ENCODE data around the gene POLR2B. TPM values are rescaled to one million over a fixed set of nuclear protein-coding genes. Genes with fewer than 3 reads are reported as not detected.
"Not testable (repeated sequence)": the region's sequence is repeated elsewhere in the genome, so short reads cannot be mapped to it uniquely, and the experiment has no call there.

The POLR2B gene
- total and polyA plus RNA-seq, 9 donors, result 31.8 to 79.4 (median 62.3) TPM

DNA sequence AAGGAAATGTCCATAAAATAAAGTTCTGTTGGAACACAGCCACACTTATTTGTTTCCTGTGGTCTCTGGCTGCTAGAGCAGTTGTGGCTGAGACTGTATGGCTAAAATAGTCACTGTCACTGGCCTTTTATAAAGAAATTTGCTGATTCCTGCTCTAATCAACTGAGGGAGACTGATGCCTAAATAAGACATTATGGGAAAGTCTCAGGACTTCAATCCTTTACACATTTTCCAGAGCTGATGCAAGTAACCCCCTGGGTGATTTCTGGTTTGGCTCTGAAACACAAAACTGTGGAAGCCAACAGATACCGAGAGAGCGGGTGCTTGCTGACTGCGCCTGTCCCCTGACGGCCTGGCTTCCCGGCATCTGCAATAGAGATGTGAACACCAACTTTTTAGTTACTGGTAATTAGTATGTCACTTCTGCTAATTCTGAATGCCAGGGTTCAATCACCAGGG, 64.0 kb downstream of the POLR2B start:
- no peaks in the 10 kb centered on the region for H3K27me3 ChIP-seq
- peak in 1 of 5 donors; percentile 54 for DNase-seq
- no peaks in the 10 kb centered on the region for H3K9me3 ChIP-seq
- H3K4me3 ChIP-seq, result no peak overlapping the region
- intact Hi-C loops (cut with DNase I), result loop anchor here (5.0 to 10.0 kb wide), 3 partner anchors 70 to 122 kb away; partner anchors contain the start of gene IGFBP7 (in 4 of the 4)
- no peak for TF ChIP-seq POLR2A (IDR thresholded peaks at IDR 0.05)
- TF ChIP-seq EP300 (IDR thresholded peaks at IDR 0.05), result no peak
- TF ChIP-seq, protein P1, sequence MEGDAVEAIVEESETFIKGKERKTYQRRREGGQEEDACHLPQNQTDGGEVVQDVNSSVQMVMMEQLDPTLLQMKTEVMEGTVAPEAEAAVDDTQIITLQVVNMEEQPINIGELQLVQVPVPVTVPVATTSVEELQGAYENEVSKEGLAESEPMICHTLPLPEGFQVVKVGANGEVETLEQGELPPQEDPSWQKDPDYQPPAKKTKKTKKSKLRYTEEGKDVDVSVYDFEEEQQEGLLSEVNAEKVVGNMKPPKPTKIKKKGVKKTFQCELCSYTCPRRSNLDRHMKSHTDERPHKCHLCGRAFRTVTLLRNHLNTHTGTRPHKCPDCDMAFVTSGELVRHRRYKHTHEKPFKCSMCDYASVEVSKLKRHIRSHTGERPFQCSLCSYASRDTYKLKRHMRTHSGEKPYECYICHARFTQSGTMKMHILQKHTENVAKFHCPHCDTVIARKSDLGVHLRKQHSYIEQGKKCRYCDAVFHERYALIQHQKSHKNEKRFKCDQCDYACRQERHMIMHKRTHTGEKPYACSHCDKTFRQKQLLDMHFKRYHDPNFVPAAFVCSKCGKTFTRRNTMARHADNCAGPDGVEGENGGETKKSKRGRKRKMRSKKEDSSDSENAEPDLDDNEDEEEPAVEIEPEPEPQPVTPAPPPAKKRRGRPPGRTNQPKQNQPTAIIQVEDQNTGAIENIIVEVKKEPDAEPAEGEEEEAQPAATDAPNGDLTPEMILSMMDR (IDR thresholded peaks at IDR 0.05), result no peak
- H3K4me1 ChIP-seq (ENCODE audit: insufficient read depth), result peaks cover 27% of the 10 kb centered on the region
- H3K27ac ChIP-seq, result peak overlapping the region in 1 of 2 donors; percentile 15
- H3K36me3 ChIP-seq, result no peaks in the 10 kb centered on the region
- 32 to 51% (median 46%) methylated on average over 5 of the region's 5 CpGs for WGBS, 3 donors

DNA sequence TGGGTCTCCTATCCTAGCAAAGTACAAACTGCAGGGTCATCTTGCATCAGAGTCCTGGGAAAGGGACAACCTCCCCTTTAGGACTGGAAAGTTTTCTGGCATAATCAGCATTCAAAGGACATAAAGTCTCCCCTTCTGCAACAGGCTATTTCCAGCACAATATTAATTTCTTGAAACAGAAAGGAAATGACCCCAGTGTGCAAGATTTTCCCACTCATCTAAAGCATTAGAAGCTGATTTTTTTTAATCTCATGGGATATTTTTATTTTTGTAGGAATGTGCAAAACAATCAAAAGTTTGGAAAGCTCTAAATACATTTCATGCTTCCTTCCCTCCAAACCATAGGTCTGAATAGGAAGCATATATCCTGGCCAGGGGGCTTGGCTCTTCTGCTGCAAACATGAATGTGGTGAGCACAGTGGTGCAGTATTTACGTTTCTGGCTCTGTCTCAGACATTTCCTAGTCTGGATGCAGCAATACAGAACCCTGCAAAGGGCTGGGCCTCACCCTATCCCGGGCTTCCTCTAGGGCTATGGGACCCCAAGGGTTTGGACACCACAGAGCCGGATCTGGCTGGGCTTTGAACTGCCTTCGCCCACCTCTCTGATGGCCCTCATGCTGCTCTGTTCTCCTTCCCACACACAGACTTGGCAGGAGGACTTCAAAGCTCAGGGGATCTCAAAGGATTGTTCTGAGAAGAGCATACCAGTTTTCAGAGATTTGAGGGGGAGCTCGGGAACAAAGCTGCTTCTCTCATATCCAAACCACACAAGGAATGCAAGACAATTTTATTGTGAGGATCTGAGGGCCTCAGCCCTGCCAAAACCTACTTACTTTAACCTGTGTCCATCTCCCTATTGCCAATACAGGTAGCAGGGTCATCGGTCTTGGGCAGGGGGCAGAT, 64.9 kb downstream of the POLR2B start:
- H3K4me1 ChIP-seq (ENCODE audit: insufficient read depth), result peaks cover 27% of the 10 kb centered on the region
- 8 to 11% (median 10%) methylated on average over 6 of the region's 6 CpGs for WGBS, 3 donors
- no peaks in the 10 kb centered on the region for H3K27me3 ChIP-seq
- TF ChIP-seq EP300 (IDR thresholded peaks at IDR 0.05) (no peak), POLR2A (IDR thresholded peaks at IDR 0.05) (no peak)
- TF ChIP-seq, protein P1 (IDR thresholded peaks at IDR 0.05), result no peak
- H3K27ac ChIP-seq, result peak overlapping the region in 1 of 2 donors; percentile 40
- no peak overlapping the region for H3K4me3 ChIP-seq
- H3K36me3 ChIP-seq, result no peaks in the 10 kb centered on the region
- DNase-seq, result no peak
- no peaks in the 10 kb centered on the region for H3K9me3 ChIP-seq
- intact Hi-C loops (cut with DNase I), result loop anchor here (5.0 to 10.0 kb wide), 3 partner anchors 69 to 121 kb away; partner anchors contain the start of gene IGFBP7 (in 4 of the 4)

- Histone ChIP-seq H3K27ac (peak overlapping the region in 1 of 2 donors; percentile 40), H3K4me1 (ENCODE audit: insufficient read depth) (peaks cover 27% of the 10 kb centered on the region), H3K9me3 (no peaks in the 10 kb centered on the region), H3K4me3 (no peak overlapping the region), H3K27me3 (no peaks in the 10 kb centered on the region), H3K36me3 (no peaks in the 10 kb centered on the region)
- DNase-seq, result no peak
- intact Hi-C loops (cut with DNase I), result loop anchor here (5.0 to 10.0 kb wide), 3 partner anchors 68 to 121 kb away; partner anchors contain the start of gene IGFBP7 (in 4 of the 4)
- TF ChIP-seq EP300 (IDR thresholded peaks at IDR 0.05) (no peak), POLR2A (IDR thresholded peaks at IDR 0.05) (no peak)
- TF ChIP-seq, protein P1 (IDR thresholded peaks at IDR 0.05), result no peak
- 3 to 10% (median 7%) methylated on average over 1 of the region's 1 CpG for WGBS, 3 donors
Observed at GRCh38 chr4:57044279-57044678, 65.6 kb downstream of the POLR2B start.

- Histone ChIP-seq H3K36me3 (no peaks in the 10 kb centered on the region), H3K4me1 (ENCODE audit: insufficient read depth) (peaks cover 26% of the 10 kb centered on the region), H3K9me3 (no peaks in the 10 kb centered on the region), H3K27me3 (no peaks in the 10 kb centered on the region), H3K4me3 (no peak overlapping the region), H3K27ac (no peak overlapping the region)
- 75 to 85% (median 82%) methylated on average over 1 of the region's 1 CpG for WGBS, 3 donors
- intact Hi-C loops (cut with DNase I), result loop anchor here (5.0 to 10.0 kb wide), 3 partner anchors 67 to 120 kb away; partner anchors contain the start of gene IGFBP7 (in 4 of the 4)
- DNase-seq, result no peak
- TF ChIP-seq EP300 (IDR thresholded peaks at IDR 0.05) (no peak), POLR2A (IDR thresholded peaks at IDR 0.05) (no peak)
- TF ChIP-seq, protein P1 (IDR thresholded peaks at IDR 0.05), result no peak
Observed at GRCh38 chr4:57044996-57045395, 66.3 kb downstream of the POLR2B start.

DNA sequence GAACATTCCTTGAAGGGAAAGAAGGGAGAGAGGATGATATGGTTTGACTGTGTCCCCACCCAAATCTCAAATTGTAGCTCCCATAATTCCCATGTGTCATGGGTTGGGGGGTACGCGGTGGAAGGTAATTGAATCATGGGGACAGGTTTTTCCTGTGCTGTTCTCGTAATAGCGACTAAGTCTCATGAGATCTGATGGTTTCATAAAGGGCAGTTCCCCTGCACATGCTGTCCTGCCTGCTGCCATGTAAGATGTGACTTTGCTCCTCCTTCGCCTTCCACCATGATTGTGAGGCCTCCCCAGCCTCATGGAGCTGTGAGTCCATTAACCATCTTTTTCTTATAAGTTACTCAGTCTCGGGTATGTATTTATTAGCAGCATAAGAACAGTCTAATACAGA, 68.3 kb downstream of the POLR2B start:
- 96 to 99% (median 97%) methylated on average over 6 of the region's 6 CpGs for WGBS, 3 donors
- not testable (repeated sequence) for H3K9me3 ChIP-seq, H3K27ac ChIP-seq, DNase-seq, H3K4me3 ChIP-seq, H3K36me3 ChIP-seq, H3K27me3 ChIP-seq
- intact Hi-C loops (cut with DNase I), result loop anchor here in 2 of 4 donors (10.0 kb wide), 2 partner anchors 68 to 118 kb away; partner anchors contain the start of gene IGFBP7 (in 2 of the 2)
- H3K4me1 ChIP-seq (ENCODE audit: insufficient read depth), result peaks cover 21% of the 10 kb centered on the region
